Loucy (cell line): ENCODE measurements around the gene AATK.

Experiments
- H2AFZ ChIP-seq: fragments of 200-600 bp; sonication (generic); 2 replicates; pipeline ENCODE4 v1.6.0; 2016; ENCODE audit warnings: antibody characterized with exemption, mild to moderate bottlenecking, low read length, moderate library complexity
- H3F3A ChIP-seq: fragments of 200-600 bp; 2 replicates; pipeline ENCODE4 v1.6.0; 2016; ENCODE audit warnings: antibody characterized with exemption, low read depth, mild to moderate bottlenecking
- H3K27me3 ChIP-seq: fragments of 200-600 bp; sonication (generic); 2 replicates; pipeline ENCODE4 v1.6.1; 2014; ENCODE audit warnings: low read length, mild to moderate bottlenecking; ENCODE audit not compliant: insufficient read depth, poor library complexity, severe bottlenecking
- H3K36me3 ChIP-seq: fragments of 200-600 bp; sonication (generic); 2 replicates; pipeline ENCODE4 v1.6.1; 2016; ENCODE audit warnings: low read length; ENCODE audit not compliant: insufficient read depth
- H3K4me1 ChIP-seq: fragments of 200-600 bp; sonication (generic); 2 replicates; pipeline ENCODE4 v1.5.1; 2014; ENCODE audit warnings: low read length, mild to moderate bottlenecking; ENCODE audit not compliant: insufficient read depth, poor library complexity, severe bottlenecking
- H3K4me2 ChIP-seq: fragments of 200-600 bp; sonication (generic); 2 replicates; pipeline ENCODE4 v1.6.0; 2014; ENCODE audit warnings: antibody characterized with exemption, low read length, low read depth, mild to moderate bottlenecking; ENCODE audit not compliant: poor library complexity, severe bottlenecking
- H3K4me3 ChIP-seq: fragments of 200-600 bp; sonication (generic); 2 replicates; pipeline ENCODE4 v1.5.1; 2014; ENCODE audit warnings: low read length, mild to moderate bottlenecking, mixed read lengths; ENCODE audit not compliant: poor library complexity, severe bottlenecking
- H3K79me2 ChIP-seq: fragments of 200-600 bp; sonication (generic); 2 replicates; pipeline ENCODE4 v1.6.1; 2014; ENCODE audit warnings: low read length; ENCODE audit not compliant: insufficient read depth
- H3K9ac ChIP-seq: fragments of 200-600 bp; sonication (generic); 2 replicates; pipeline ENCODE4 v1.6.0; 2014; ENCODE audit warnings: mild to moderate bottlenecking, low read depth, low read length, moderate library complexity; ENCODE audit not compliant: poor library complexity, severe bottlenecking
- H3K9me2 ChIP-seq: fragments of 200-600 bp; sonication (generic); replicated peaks from 2 replicates; pipeline ENCODE4 v1.6.1; 2016; ENCODE audit warnings: low read depth, low read length, mixed read lengths
- H3K9me3 ChIP-seq: fragments of 200-600 bp; sonication (generic); 2 replicates; pipeline ENCODE4 v1.6.1; 2014; ENCODE audit warnings: mild to moderate bottlenecking, antibody characterized with exemption, low read length, low read depth; ENCODE audit not compliant: insufficient read depth
- H4K20me1 ChIP-seq: fragments of 200-600 bp; sonication (generic); 2 replicates; pipeline ENCODE4 v1.6.0; 2014; ENCODE audit warnings: antibody characterized with exemption, low read length, mild to moderate bottlenecking; ENCODE audit not compliant: insufficient read depth, poor library complexity, severe bottlenecking
- CTCF ChIP-seq: fragments of 200-600 bp; sonication (generic); conservative IDR thresholded peaks from 2 replicates; pipeline ENCODE4 v1.5.1; 2014; ENCODE audit warnings: mild to moderate bottlenecking, antibody characterized with exemption, low read length
- EZH2phosphoT487 ChIP-seq: fragments of 200-600 bp; IDR thresholded peaks from 2 replicates; pipeline ENCODE4 v1.6.1; 2018; ENCODE audit warnings: antibody characterized with exemption, mild to moderate bottlenecking, moderate library complexity, borderline replicate concordance

Gene AATK

GRCh38 chr17:81086789-81087551 lies 79.1 kb downstream of the AATK start:
- Histone ChIP-seq H3K79me2 (no peaks in the 10 kb centered on the region), H2AFZ (no peak overlapping the region), H3K9me3 (no peaks in the 10 kb centered on the region), H3F3A (no peaks in the 10 kb centered on the region), H3K4me3 (no peak overlapping the region), H3K9ac (no peak overlapping the region), H3K27me3 (no peaks in the 10 kb centered on the region), H3K4me2 (no peak overlapping the region), H4K20me1 (no peaks in the 10 kb centered on the region), H3K9me2 (no peaks in the 10 kb centered on the region), H3K36me3 (no peaks in the 10 kb centered on the region), H3K4me1 (no peaks in the 10 kb centered on the region)
- TF ChIP-seq EZH2phosphoT487 = no peak
- TF ChIP-seq CTCF = no peak

- Histone ChIP-seq H3F3A (no peaks in the 10 kb centered on the region), H3K4me1 (no peaks in the 10 kb centered on the region), H3K36me3 (no peaks in the 10 kb centered on the region), H3K9me2 (no peaks in the 10 kb centered on the region), H2AFZ (no peak overlapping the region), H3K79me2 (no peaks in the 10 kb centered on the region), H3K27me3 (no peaks in the 10 kb centered on the region), H4K20me1 (no peaks in the 10 kb centered on the region), H3K4me2 (no peak overlapping the region), H3K4me3 (no peak overlapping the region), H3K9me3 (no peaks in the 10 kb centered on the region), H3K9ac (no peak overlapping the region)
- TF ChIP-seq CTCF (no peak), EZH2phosphoT487 (no peak)
These were observed 80.6 kb downstream of the AATK start for GRCh38 chr17:81085420-81085911.

- no peaks in the 10 kb centered on the region for H3K9me2 ChIP-seq
- no peaks in the 10 kb centered on the region for H4K20me1 ChIP-seq
- no peak overlapping the region for H3K9ac ChIP-seq
- no peaks in the 10 kb centered on the region for H3K36me3 ChIP-seq
- TF ChIP-seq EZH2phosphoT487 (no peak), CTCF (no peak)
- no peaks in the 10 kb centered on the region for H3F3A ChIP-seq
- no peak overlapping the region for H2AFZ ChIP-seq
- H3K4me2 ChIP-seq = no peak overlapping the region
- no peaks in the 10 kb centered on the region for H3K79me2 ChIP-seq
- H3K4me3 ChIP-seq = no peak overlapping the region
- H3K27me3 ChIP-seq = no peaks in the 10 kb centered on the region
- no peaks in the 10 kb centered on the region for H3K9me3 ChIP-seq
- H3K4me1 ChIP-seq = no peaks in the 10 kb centered on the region
These were observed 81.2 kb downstream of the AATK start for GRCh38 chr17:81084680-81085419.
